Liver (tissue), 9 donors: Measurements from ENCODE around the gene APOD. TPM values are rescaled to one million over a fixed set of nuclear protein-coding genes. Genes with fewer than 3 reads are reported as not detected.

Experiments used
- DNase-seq: peaks from one replicate; pipeline ENCODE4 v3.0.0-alpha.2; 2017; ENCODE audit warnings: low spot score
- H3K27ac ChIP-seq, 2 donors: one replicate each; pipeline ENCODE4 v1.7.0; 2013; ENCODE audit warnings: inconsistent platforms in 2 of 2, low read length in 2 of 2, control low read depth in 1 of 2, low read depth in 1 of 2, mild to moderate bottlenecking in 1 of 2
- H3K27me3 ChIP-seq, 4 donors: one replicate each; pipeline versions ENCODE4 v1.6.1 to v1.7.0; 2013; ENCODE audit warnings: low read length in 3 of 4, inconsistent platforms in 1 of 4, mild to moderate bottlenecking in 1 of 4, moderate library complexity in 1 of 4; ENCODE audit not compliant: control insufficient read depth in 4 of 4, insufficient read depth in 4 of 4
- H3K36me3 ChIP-seq, 4 donors: one replicate each; pipeline versions ENCODE4 v1.6.1 to v1.7.0; 2013; ENCODE audit warnings: low read length in 3 of 4, mild to moderate bottlenecking in 3 of 4, low read depth in 1 of 4, moderate library complexity in 1 of 4; ENCODE audit not compliant: control insufficient read depth in 4 of 4, insufficient read depth in 3 of 4
- H3K4me1 ChIP-seq, 4 donors: one replicate each; pipeline versions ENCODE4 v1.6.1 to v1.7.0; 2013; ENCODE audit warnings: low read length in 3 of 4, mild to moderate bottlenecking in 3 of 4, moderate library complexity in 1 of 4; ENCODE audit not compliant: control insufficient read depth in 4 of 4, insufficient read depth in 4 of 4
- H3K4me3 ChIP-seq, 3 donors: one replicate each; pipeline versions ENCODE4 v1.6.1 to v1.7.0; 2013; ENCODE audit warnings: low read length in 3 of 3, control low read depth in 1 of 3, low read depth in 1 of 3, mild to moderate bottlenecking in 1 of 3
- H3K9ac ChIP-seq, 2 donors: one replicate each; pipeline ENCODE4 v1.7.0; 2013; ENCODE audit warnings: low read length in 2 of 2, mild to moderate bottlenecking in 2 of 2, moderate library complexity in 2 of 2, control low read depth in 1 of 2, low read depth in 1 of 2
- H3K9me3 ChIP-seq, 4 donors: one replicate each; pipeline versions ENCODE4 v1.6.1 to v1.7.0; 2013; ENCODE audit warnings: low read length in 3 of 4; ENCODE audit not compliant: control insufficient read depth in 4 of 4
- ATF3 ChIP-seq: IDR thresholded peaks from 2 replicates; pipeline ENCODE4 v1.6.1; 2016; ENCODE audit warnings: antibody characterized with exemption
- CTCF ChIP-seq: fragments of 150-350 bp; IDR thresholded peaks from 2 replicates; pipeline ENCODE4 v1.5.1; 2017; ENCODE audit warnings: improper control_type of control experiment, low read depth, low read length; ENCODE audit not compliant: missing input control
- EGR1 ChIP-seq, 2 donors: IDR thresholded peaks; 2 replicates each; pipeline ENCODE4 v1.6.1; 2016 to 2018; ENCODE audit warnings: antibody characterized with exemption in 2 of 2, low read depth in 2 of 2
- FOXA1 ChIP-seq: IDR thresholded peaks from 2 replicates; pipeline ENCODE4 v1.6.1; 2016; ENCODE audit warnings: antibody characterized with exemption
- GABPA ChIP-seq, 2 donors: IDR thresholded peaks in 1 of 2; conservative IDR thresholded peaks in 1 of 2; 2 replicates each; pipeline ENCODE4 v1.6.1; 2016; ENCODE audit warnings: antibody characterized with exemption in 2 of 2, mild to moderate bottlenecking in 1 of 2, moderate library complexity in 1 of 2
- HNF4G ChIP-seq: IDR thresholded peaks from 2 replicates; pipeline ENCODE4 v1.6.1; 2016; ENCODE audit warnings: antibody characterized with exemption
- JUND ChIP-seq, 2 donors: IDR thresholded peaks; 2 replicates each; pipeline ENCODE4 v1.6.1; 2016; ENCODE audit warnings: antibody characterized with exemption in 2 of 2
- NR2F2 ChIP-seq: IDR thresholded peaks from 2 replicates; pipeline ENCODE4 v1.6.1; 2016; ENCODE audit warnings: antibody characterized with exemption
- RAD21 ChIP-seq, 2 donors: IDR thresholded peaks; 2 replicates each; pipeline ENCODE4 v1.6.1; 2016; ENCODE audit warnings: antibody characterized with exemption in 2 of 2, mild to moderate bottlenecking in 2 of 2
- REST ChIP-seq: IDR thresholded peaks from 2 replicates; pipeline ENCODE4 v1.6.1; 2016; ENCODE audit warnings: antibody characterized with exemption, mild to moderate bottlenecking
- RXRA ChIP-seq, 2 donors: IDR thresholded peaks; 2 replicates each; pipeline ENCODE4 v1.6.1; 2017 to 2018; ENCODE audit warnings: antibody characterized with exemption in 2 of 2, mild to moderate bottlenecking in 1 of 2
- SP1 ChIP-seq: IDR thresholded peaks from 2 replicates; pipeline ENCODE4 v1.6.1; 2018; ENCODE audit warnings: antibody characterized with exemption, mild to moderate bottlenecking
- TAF1 ChIP-seq: conservative IDR thresholded peaks from 2 replicates; pipeline ENCODE4 v1.6.1; 2016; ENCODE audit warnings: antibody characterized with exemption, mild to moderate bottlenecking
- YY1 ChIP-seq: IDR thresholded peaks from 2 replicates; pipeline ENCODE4 v1.6.1; 2016; ENCODE audit warnings: antibody characterized with exemption, mild to moderate bottlenecking
- WGBS: extraction: QIAGEN DNeasy Blood & Tissue Kit; methylation state at CpG from one replicate; pipeline ENCODE4 v1.1.7; 2013; 5-methylcytosine and 5-hydroxymethylcytosine counted together
- polyA plus RNA-seq, 2 donors: library from polyadenylated mRNA; stranded (reverse) in 1 of 2; unstranded in 1 of 2; fragments of 200-250 nt in 1 of 2; fragments of >200 nt in 1 of 2; fragmentation: Nextera tagmentation in 1 of 2; extraction: Ambion mirVana in 1 of 2; gene quantifications; one replicate each; pipeline versions ENCODE4 v1.2.1 to v1.2.3, GENCODE V29; 2013 to 2015
- total RNA-seq, 2 donors: library from RNA; depleted of rRNA; stranded (reverse); fragments of >200 nt; gene quantifications; one replicate each; pipeline ENCODE4 v1.2.3, GENCODE V29; 2014
- TF ChIP-seq, protein P1 (sequence below): IDR thresholded peaks from 2 replicates; pipeline ENCODE4 v1.6.1; 2016; ENCODE audit warnings: antibody characterized with exemption
- donor health status: healthy.
- donor health status: healthy.
- donor health status: healthy.
- donor health status: healthy.
- donor health status: healthy.

The APOD gene
- total and polyA plus RNA-seq, 4 donors: 0.33 to 4.0 (median 0.56) TPM; not detected in 1

- Histone ChIP-seq H3K9ac (no peak overlapping the region), H3K4me3 (no peak overlapping the region), H3K4me1 (no peaks in the 10 kb centered on the region), H3K27me3 (no peaks in the 10 kb centered on the region), H3K9me3 (no peaks in the 10 kb centered on the region), H3K36me3 (no peaks in the 10 kb centered on the region), H3K27ac (no peak overlapping the region)
- TF ChIP-seq HNF4G (no peak), EGR1 (IDR thresholded peaks at IDR 0.05; ENCODE audit: low read depth in 2 of 2) (no peak), SP1 (no peak), CTCF (no peak), RXRA (IDR thresholded peaks at IDR 0.05) (no peak), FOXA1 (no peak), REST (no peak), TAF1 (no peak), RAD21 (IDR thresholded peaks at IDR 0.05) (no peak), GABPA (IDR thresholded peaks at IDR 0.05 in 1 of 2, conservative IDR thresholded peaks at IDR 0.05 in 1 of 2) (no peak), JUND (IDR thresholded peaks at IDR 0.05) (no peak)
- DNase-seq: no peak
- WGBS: 71% methylated on average over 6 of the region's 6 CpGs
Measured at GRCh38 chr3:195580744-195581443, 2.8 kb downstream of the APOD start.

- DNase-seq: no peak
- Histone ChIP-seq H3K4me1 (no peaks in the 10 kb centered on the region), H3K9ac (no peak overlapping the region), H3K27me3 (no peaks in the 10 kb centered on the region), H3K4me3 (no peak overlapping the region), H3K27ac (no peak overlapping the region), H3K9me3 (no peaks in the 10 kb centered on the region), H3K36me3 (no peaks in the 10 kb centered on the region)
- WGBS: 89% methylated on average over 12 of the region's 12 CpGs
- no peak for TF ChIP-seq ATF3
- TF ChIP-seq NR2F2: no peak
- TF ChIP-seq CTCF: no peak
- TF ChIP-seq, protein P1, sequence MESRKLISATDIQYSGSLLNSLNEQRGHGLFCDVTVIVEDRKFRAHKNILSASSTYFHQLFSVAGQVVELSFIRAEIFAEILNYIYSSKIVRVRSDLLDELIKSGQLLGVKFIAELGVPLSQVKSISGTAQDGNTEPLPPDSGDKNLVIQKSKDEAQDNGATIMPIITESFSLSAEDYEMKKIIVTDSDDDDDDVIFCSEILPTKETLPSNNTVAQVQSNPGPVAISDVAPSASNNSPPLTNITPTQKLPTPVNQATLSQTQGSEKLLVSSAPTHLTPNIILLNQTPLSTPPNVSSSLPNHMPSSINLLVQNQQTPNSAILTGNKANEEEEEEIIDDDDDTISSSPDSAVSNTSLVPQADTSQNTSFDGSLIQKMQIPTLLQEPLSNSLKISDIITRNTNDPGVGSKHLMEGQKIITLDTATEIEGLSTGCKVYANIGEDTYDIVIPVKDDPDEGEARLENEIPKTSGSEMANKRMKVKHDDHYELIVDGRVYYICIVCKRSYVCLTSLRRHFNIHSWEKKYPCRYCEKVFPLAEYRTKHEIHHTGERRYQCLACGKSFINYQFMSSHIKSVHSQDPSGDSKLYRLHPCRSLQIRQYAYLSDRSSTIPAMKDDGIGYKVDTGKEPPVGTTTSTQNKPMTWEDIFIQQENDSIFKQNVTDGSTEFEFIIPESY: no peak
- no peak for TF ChIP-seq REST
- TF ChIP-seq YY1: no peak
- TF ChIP-seq GABPA (IDR thresholded peaks at IDR 0.05 in 1 of 2, conservative IDR thresholded peaks at IDR 0.05 in 1 of 2): no peak
- TF ChIP-seq JUND (IDR thresholded peaks at IDR 0.05): no peak
Measured at GRCh38 chr3:195579281-195579680, 4.5 kb downstream of the APOD start.
